Central memory CD4-positive, alpha-beta T cell (primary cell): Measurements from ENCODE around the gene LACC1.

ENCODE experiments used
- DNase-seq: peaks from one replicate; pipeline ENCODE4 v3.0.0; 2022
- total RNA-seq, 3 experiments: gene quantifications; one replicate each; lab custom pipeline; 2026; lab: John Stamatoyannopoulos, UW

The LACC1 gene
- total RNA-seq: 2.5 to 6.3 (median 5.7) reads per million in 3 experiments

GRCh38 chr13:43879755-43880181, at the start of gene LACC1:
LACC1 (plus strand) TSS chr13:43879904; CDS start chr13:43880986, 1,082 bp downstream.
- DNase-seq: peak; percentile 31

DNA sequence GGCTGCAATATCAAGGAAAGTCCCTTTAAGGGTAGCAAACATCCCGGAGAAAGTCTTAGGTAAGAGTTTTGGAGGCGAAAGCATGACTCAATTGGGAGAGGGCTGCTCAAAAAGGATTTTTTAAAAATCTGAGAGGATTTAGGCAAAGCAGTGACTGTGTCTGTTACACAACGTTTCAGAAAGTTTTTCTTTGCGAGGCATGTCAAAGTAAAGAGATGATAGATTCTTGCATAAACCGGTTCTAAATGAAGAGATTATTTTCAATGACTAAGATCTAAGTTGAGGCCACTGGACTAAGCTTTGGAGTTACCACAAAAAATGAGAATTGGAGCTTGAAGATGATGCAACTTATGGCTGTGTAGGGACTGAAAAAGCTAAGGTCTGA, 49.2 kb upstream of the LACC1 start:
- no peak for DNase-seq

- no peak for DNase-seq
Measured at GRCh38 chr13:43831088-43831487, 48.6 kb upstream of the LACC1 start.

DNA sequence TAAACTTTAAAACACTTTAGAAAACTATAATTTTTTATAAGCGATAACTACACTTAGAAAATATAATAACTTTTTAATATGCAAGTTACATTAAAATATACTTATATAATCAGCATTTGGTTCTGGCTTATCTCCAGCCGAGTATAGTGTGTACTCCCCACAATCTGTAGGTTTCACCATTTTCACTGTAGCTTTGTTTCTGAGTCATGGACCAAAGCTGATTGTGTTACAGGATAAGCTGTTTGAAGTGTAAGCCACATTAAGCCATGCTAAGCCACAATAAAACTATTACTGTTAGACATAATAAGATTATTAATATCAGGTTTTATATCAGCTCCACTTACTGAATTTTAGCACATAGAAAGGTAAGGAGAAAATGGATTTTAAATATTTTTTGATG, 44.0 kb upstream of the LACC1 start:
- DNase-seq: no peak

GRCh38 chr13:43838909-43839308, 40.8 kb upstream of the LACC1 start:
- no peak for DNase-seq

GRCh38 chr13:43846496-43847158, 33.1 kb upstream of the LACC1 start:
- no peak for DNase-seq

DNA sequence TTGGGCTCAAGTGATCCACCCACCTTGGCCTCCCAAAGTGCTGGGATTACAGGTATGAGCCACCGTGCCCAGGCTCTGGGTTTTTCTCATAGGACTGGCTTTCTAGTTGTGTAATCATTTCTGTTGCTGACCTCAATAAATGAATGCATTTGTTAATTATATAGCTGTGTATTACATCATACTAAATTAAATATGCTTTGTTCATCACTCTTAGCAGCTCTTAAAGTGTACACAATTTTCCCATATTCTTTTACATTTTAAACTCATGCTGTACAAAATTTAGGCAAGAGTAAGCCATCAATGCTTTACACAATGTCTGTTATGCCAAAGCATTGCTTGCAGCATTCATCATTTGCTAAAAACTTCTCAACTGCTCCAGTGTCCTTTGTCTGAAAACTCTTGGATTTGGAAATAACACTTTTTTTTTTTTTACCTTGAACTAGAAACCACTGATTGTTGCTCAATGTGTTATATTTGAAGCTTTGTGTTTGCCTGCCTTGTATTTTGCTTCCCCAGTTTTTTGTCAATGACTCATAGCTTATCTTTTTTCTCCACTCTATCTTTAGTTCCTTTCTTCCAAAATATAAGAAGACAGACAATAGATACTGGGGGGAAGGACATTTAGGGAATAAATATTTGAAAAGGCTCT, 31.6 kb upstream of the LACC1 start:
- no peak for DNase-seq

DNA sequence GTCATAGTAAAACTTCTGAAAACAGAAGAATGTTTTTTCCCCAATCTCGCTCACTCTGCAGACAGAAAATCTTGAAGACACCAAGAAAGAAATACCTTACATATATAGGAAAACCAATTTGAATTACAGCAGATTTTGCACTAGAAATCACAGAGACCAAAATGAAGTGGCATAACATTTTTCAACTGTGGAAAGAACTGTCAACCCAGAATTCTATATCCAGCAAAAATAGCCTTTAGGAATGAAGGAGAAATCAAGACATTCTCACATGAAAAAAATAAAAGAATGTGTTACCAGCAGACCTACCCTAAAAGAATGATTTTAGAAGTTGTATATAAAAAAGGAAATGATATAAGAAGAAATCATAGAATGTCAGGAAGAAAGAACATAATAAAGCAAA, 28.8 kb upstream of the LACC1 start:
- DNase-seq: no peak

- DNase-seq: no peak
Measured at GRCh38 chr13:43852923-43853404, 26.7 kb upstream of the LACC1 start.

DNA sequence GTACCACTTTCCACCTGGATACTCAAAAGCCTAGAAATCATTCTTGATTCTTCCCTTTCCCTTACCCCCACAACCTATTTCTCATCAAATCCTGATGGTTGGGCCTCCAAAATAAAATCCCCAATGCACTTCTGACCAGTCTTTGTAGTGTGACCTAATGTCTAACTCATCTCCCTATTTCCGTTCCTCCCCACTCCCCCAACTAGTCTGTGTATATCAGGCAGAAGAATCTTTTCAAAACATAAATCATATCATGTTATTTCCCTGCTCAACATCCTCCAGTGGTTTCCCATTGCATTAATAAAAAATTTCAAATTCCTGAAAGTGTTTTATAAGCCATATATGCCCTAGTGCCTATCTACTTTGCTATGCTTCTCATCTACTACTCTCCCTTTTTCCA, 17.8 kb upstream of the LACC1 start:
- no peak for DNase-seq

DNA sequence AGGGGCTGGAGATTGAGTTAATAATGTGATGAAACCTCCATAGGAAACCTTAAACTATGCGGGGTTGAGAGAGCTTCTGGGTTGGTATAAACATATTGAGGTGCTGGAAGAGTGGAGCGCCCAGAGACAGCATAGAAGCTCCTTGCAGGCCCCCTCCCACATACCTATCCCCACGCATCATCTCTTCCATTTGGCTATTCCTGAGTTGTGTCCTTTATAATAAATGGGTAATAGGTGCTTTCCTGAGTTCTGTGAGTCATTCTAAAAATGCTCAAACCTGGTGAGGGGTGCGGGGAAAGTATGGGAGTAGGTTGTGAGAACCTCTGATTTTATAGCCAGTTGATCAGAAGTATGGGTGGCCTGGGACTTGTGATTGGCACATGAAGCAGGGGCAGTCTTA, 14.8 kb upstream of the LACC1 start:
- no peak for DNase-seq

DNA sequence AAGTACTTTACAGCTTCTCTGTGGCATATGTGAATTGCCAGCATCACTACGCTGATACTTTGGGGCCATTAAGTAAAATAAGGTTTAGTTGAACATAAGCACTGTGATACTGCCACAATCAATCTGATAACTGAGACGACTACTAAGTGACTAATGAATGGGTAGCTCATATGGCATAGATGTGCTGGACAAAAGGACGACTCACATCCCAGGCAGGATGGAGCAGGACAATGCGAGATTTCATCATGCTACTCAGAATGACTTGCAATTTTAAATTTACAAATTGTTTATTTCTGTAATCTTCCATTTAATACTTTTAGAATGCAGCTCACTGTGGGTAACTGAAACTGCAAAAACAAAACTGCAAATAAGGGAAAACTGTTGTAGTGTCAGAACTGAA, 13.8 kb upstream of the LACC1 start:
- DNase-seq: no peak

GRCh38 chr13:43872181-43872580, 7.5 kb upstream of the LACC1 start:
- DNase-seq: no peak

DNA sequence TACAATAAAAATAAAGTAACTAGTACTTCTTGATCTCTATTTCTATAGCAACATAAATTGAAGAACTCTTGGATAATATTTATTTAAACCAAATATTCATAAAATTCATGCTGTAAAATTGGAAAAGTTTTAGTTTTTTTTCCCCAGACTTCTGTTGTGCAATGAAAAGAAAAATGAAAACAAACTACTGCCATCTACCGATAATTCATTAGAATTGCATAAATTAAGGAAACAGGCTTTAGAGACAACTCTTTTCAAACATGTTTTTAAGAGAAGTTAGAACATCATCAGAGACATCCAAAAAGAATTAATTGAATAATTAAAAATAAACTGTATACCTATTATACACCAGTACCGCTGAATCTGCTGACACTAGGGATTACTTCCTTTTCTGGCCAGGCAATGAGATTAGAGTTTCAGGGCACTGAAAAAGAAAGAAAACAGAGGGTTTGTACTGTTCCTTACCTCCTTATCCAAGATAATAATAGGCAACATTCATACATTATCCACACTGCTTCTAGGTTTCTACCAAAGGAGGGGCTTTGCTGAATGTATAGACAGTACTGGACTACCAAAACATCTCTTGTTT, 5.1 kb upstream of the LACC1 start:
- peak; percentile 14 for DNase-seq

- no peak for DNase-seq
Measured at GRCh38 chr13:43876366-43876765, 3.3 kb upstream of the LACC1 start.

DNA sequence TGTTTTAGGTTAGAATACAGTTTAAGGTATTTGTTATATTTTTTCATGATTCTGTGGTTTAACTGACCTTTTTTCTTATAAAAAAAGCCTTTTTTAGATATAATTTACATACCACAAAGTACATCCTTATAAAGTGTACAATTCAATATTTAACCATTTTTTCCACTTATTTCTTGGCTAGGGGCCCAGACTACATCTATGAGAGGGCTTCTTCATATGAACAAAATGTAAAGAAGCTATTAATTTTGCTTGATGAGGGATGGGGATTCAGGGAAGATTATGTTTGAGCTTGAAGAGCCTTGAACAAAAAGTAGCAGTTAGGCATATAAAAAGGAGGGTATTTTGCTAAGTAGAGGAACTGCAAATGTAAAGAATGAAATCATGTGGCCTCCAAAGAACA, 2.4 kb upstream of the LACC1 start:
- no peak for DNase-seq

DNA sequence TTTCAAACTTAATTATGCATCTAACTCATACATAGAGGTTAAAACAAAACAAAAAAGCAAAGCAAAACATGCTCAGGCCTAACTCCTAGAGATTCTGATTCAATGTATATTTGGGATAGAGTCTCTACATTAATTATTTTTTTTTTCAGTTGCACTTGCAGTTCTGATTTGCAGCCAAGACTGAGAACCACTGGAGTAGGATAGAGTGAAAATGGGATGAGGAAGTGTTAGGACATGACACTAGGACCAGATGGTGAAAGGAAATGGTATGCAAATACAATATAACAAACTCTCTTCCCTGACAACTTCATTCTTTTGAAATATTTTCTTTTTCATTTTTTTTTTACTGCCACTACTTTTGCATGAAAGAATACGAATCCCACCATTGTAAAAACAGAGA, 1.9 kb upstream of the LACC1 start:
- no peak for DNase-seq

DNA sequence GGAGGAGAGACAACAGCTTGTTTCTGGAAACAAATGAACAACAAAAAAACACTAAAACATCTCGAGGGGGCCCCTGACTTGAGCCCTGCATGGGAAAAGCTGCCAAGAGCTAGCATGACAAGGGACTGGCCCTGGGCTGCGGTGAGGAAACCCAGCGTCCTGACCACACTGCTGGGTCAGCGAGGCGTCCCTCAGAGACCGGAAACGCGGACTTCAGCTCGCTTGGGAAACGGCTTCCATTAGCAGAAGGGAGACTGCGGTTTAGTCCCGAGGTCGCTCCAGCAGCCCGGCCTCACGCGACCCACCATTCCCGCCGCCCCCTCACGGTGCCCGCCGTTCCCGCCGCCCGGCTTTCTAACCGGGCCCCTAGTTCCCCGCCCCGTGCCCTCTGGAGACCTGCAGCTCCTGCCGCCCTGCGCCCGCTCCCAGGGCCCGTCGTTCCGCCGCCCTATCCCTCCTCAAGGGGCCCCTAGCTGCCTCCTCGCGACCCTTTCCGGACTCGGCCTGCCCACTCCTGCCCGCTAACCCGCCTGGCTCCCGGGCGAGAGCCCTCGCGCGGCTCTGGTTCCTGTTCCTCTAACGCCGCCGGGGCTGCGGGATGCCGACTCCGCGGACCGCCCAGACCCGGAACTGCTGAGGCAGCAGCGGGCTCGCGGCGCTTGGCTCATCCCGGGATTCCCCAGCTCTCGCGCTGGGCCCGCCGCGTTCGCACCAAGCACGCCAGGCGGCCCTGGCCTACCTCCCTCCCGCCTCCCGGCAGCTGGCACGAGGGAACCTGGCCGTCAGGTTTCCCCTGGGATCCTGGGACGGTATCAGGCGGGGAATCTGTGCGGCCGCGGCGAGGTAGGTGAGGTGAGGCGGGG, 581 bp upstream of the LACC1 start, which contains the start of gene CCDC122:
Gene CCDC122, minus strand, starts transcription at position 849 of the 863 bp plus-strand sequence. CDS start 10,364 bp downstream, outside the sequence.
- peak; percentile 76 for DNase-seq

DNA sequence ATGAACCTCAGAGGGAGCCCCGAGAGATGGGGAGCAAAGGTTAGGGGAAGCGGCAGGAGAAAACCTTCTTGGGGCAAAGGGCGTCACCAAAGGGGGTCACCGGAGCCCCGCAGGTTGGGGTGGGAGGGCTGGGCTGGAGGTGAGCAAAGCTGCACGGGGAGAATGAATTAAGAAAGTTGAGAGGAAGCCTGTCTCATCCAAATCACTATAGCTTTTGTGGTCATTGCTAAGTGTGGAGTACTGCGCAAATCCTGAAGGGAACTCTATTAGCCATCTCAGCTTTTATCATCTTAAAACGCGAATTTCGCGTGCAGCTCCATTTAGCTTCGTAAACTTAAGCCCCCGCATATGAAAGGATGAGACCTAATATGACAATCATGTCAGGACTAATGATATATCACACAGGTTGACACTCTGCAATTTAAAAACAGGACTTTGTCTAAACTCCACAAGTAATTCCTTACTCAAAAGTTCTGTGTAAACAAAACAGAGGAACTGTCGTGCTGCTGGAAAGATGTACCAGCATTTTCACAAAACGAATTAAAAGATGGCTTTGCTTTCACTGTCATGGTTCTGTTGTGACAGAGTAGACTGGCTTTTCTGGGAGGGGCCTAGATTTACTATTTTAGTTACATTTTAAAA, 631 bp downstream of the LACC1 start:
- DNase-seq: no peak

DNA sequence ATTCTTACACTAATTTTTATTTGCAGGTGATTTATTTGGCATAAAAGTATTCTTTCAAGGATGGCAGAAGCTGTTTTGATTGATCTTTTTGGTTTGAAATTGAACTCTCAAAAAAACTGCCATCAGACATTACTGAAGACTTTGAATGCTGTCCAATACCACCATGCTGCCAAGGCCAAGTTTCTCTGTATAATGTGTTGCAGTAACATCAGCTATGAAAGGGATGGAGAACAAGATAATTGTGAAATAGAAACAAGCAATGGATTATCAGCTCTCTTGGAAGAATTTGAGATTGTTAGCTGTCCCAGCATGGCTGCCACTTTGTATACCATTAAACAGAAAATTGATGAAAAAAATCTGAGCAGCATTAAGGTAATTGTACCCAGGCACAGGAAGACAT, 1.2 kb downstream of the LACC1 start:
- no peak for DNase-seq

DNA sequence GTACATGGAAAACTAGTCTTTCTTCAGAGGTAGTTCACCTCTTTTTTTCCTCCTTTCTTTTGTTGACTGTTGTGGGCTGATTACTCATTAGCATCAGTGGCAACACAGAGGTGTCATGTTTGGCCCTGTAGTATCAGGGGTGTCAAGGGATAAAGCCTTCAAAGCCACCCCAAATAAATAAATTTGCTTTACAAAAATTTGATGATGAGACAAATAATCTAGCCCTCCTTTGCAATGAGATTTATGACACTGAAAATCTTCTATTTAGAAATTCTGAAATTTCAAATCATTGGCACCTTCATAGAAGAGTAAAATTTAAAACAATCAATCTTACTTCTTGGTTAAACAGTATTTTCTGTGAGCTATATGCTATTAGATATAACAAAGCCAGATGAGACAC, 1.9 kb downstream of the LACC1 start:
- DNase-seq: no peak

GRCh38 chr13:43883631-43884030, 3.9 kb downstream of the LACC1 start:
- DNase-seq: no peak

DNA sequence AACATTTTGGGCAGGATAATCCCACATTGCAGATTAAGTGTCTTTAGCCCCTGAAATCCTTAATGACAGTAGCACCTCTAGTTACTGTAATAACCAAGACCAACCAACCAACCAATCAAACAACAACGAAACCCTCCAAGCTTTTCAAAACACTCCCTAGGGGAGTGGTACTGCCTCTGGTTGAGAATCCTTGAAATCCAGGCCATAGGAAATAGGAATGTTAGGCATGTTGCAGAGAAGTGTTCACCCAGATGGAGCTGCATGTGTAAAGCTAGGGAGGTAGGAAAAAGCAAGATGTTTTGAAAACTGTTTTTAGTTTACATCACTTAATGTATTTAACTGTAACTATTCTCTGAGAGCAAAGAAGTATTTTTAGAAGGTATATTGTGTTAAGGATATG, 4.5 kb downstream of the LACC1 start:
- DNase-seq: no peak
